ENCODE results near the gene HCFC1. TPM values are rescaled to one million over a fixed set of nuclear protein-coding genes. Genes with fewer than 3 reads are reported as not detected.

Gene HCFC1
- total and polyA plus RNA-seq, 2 of the 8 experiments (the other 6 are each of a cell fraction or from before 2014, with no cell fraction given) = 24.9 to 117 TPM

DNA sequence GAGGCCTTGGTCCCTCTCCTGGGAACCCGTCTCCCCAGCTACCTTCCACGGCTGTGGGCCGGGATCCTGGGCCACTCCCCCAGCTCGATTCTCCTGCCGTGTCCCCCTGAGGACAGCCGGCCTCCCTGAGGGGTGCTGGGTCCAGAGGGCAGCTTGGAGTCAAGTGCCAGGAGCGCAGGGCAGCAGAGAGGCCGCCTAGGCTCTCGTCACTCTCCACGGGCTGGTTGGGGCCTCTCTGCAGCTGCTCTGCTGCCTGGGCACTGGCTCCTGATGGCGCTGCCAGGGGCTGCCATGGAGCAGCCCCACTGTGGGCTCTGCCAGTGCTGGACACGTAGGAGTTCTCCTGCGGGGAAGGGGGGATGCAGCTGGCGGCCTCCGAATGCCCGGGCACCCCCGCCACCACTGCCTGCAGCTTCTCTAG, 41.4 kb upstream of the HCFC1 start:
- Histone ChIP-seq H3K14ac (ENCODE audit: insufficient read length) (no peak overlapping the region), H3K56ac (replicated peaks; ENCODE audit: insufficient read length, low read depth, low read length) (no peak overlapping the region), H3K27me3 (replicated peaks in 1 of 4; ENCODE audit: control insufficient read depth in 3 of 4, extremely low read depth in 1 of 4, insufficient read depth in 3 of 4, low read length in 3 of 4) (no peaks in the 10 kb centered on the region), H3K18ac (ENCODE audit: extremely low read depth, low read length) (no peak overlapping the region), H3K23me2 (ENCODE audit: low read depth, low read length) (no peaks in the 10 kb centered on the region), H3K79me2 (ENCODE audit: control insufficient read depth in 1 of 2, insufficient read depth in 2 of 2, low read length in 2 of 2) (no peaks in the 10 kb centered on the region), H2BK12ac (ENCODE audit: low read depth, low read length) (no peak overlapping the region), H2AFZ (ENCODE audit: low read length) (no peak overlapping the region), H3K9me3 (ENCODE audit: insufficient read depth in 2 of 2, low read depth in 1 of 2, low read length in 1 of 2) (no peaks in the 10 kb centered on the region), H3K4me1 (replicated peaks in 1 of 4; ENCODE audit: control insufficient read depth in 3 of 4, insufficient read depth in 4 of 4, low read length in 3 of 4) (peaks cover 0 to 7% (median 3%) of the 10 kb centered on the region in 4 experiments; a peak in 2 of 7 replicates), H2AK5ac (ENCODE audit: low read depth, low read length) (no peak overlapping the region), H3K79me1 (ENCODE audit: low read depth, low read length) (no peaks in the 10 kb centered on the region), H3K4me3 (ENCODE audit: extremely low read depth in 1 of 4, insufficient read depth in 2 of 4, low read depth in 3 of 4, low read length in 4 of 4) (no peak overlapping the region), H3K9ac (replicated peaks in 1 of 4; ENCODE audit: extremely low read depth in 1 of 4, low read depth in 3 of 4, low read length in 3 of 4) (no peak overlapping the region), H4K5ac (ENCODE audit: insufficient read length, low read depth, low read length) (no peak overlapping the region), H3K4me2 (ENCODE audit: insufficient read depth in 1 of 2, low read depth in 2 of 2, low read length in 2 of 2) (no peak overlapping the region), H3K27ac (ENCODE audit: low read depth, low read length) (no peak overlapping the region), H4K20me1 (replicated peaks in 1 of 2; ENCODE audit: control insufficient read depth in 1 of 2, insufficient read depth in 2 of 2, low read length in 2 of 2) (no peaks in the 10 kb centered on the region), H3K23ac (ENCODE audit: insufficient read length) (no peak overlapping the region), H2BK15ac (ENCODE audit: low read length) (no peak overlapping the region), H2BK5ac (ENCODE audit: low read depth, low read length) (no peak overlapping the region), H2BK20ac (ENCODE audit: low read length) (no peak overlapping the region), H2BK120ac (replicated peaks; ENCODE audit: low read depth, low read length) (no peak overlapping the region), H4K91ac (replicated peaks; ENCODE audit: insufficient read length, low read length) (no peak overlapping the region), H3K4ac (replicated peaks; ENCODE audit: insufficient read length, low read depth, low read length) (no peak overlapping the region), H3K36me3 (ENCODE audit: control insufficient read depth in 2 of 4, insufficient read depth in 4 of 4, low read length in 3 of 4) (peaks cover 2 to 11% (median 7%) of the 10 kb centered on the region in 4 experiments; a peak in 3 of 8 replicates), H4K8ac (ENCODE audit: extremely low read depth, insufficient read depth, low read length) (no peak overlapping the region; the same call in 1 of the 2 replicates)
- DNase-seq (ENCODE audit: low read depth in 1 of 2, low spot score in 2 of 2) (no peak), FAIRE-seq (no peak)
- WGBS, 2 experiments (ENCODE audit: extremely low coverage in 1 of 2, insufficient coverage in 1 of 2, insufficient read length in 1 of 2, insufficient replicate concordance in 2 of 2, low coverage in 1 of 2, low lambda C conversion rate in 2 of 2, missing lambda C conversion rate in 1 of 2) = 96% methylated on average over 8 of the region's 17 CpGs; no CpG with 5 or more reads in 1 of the 2 experiments
- POLR2A ChIA-PET (ENCODE audit: partially characterized antibody) = interaction anchor here (0.9 to 2.9 kb wide), 6 partner anchors 9 to 85 kb away, joined by 3 to 15 read pairs (median 5); partner anchors contain the start of gene HCFC1
- CTCF ChIA-PET (ENCODE audit: partially characterized antibody) = interaction anchor here (1.0 to 4.1 kb wide), 23 partner anchors 8 to 111 kb away, joined by 3 to 29 read pairs (median 5); partner anchors contain the start of genes HCFC1 and TMEM187
- TF ChIP-seq SP2 (IDR thresholded peaks at IDR 0.05; ENCODE audit: low read length) = no peak
